ENCODE measurements around the gene GBGT1.

Gene GBGT1

DNA sequence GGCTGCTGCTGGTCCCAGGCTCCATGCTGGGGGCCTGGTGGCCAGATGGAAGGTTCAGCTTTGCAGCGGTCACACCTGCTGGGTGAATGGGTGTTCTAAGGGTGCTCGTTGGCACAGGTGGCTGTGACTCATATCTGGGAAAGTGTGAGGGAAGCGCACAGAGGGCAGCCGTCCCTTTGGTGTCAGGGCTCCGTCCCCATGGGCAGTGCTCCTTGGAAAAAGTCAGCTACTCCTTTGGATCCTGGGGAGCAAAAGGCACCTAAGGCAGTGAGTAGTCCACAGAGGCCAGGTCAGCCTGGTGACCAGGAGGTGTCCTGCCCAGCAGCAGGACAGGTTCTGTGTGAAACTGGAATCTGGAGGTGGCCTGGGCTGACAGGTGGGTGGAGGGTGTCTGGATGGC, 18.4 kb upstream of the GBGT1 start:
- TF ChIP-seq, protein P1, sequence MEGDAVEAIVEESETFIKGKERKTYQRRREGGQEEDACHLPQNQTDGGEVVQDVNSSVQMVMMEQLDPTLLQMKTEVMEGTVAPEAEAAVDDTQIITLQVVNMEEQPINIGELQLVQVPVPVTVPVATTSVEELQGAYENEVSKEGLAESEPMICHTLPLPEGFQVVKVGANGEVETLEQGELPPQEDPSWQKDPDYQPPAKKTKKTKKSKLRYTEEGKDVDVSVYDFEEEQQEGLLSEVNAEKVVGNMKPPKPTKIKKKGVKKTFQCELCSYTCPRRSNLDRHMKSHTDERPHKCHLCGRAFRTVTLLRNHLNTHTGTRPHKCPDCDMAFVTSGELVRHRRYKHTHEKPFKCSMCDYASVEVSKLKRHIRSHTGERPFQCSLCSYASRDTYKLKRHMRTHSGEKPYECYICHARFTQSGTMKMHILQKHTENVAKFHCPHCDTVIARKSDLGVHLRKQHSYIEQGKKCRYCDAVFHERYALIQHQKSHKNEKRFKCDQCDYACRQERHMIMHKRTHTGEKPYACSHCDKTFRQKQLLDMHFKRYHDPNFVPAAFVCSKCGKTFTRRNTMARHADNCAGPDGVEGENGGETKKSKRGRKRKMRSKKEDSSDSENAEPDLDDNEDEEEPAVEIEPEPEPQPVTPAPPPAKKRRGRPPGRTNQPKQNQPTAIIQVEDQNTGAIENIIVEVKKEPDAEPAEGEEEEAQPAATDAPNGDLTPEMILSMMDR (IDR thresholded peaks at IDR 0.05; ENCODE audit: insufficient read depth, low read length, poor library complexity, severe bottlenecking): no peak
- TF ChIP-seq EZH2phosphoT487 (conservative IDR thresholded peaks at IDR 0.05; ENCODE audit: low read length): no peak
- H3K9ac ChIP-seq (ENCODE audit: low read length): no peak overlapping the region
- no peaks in the 10 kb centered on the region for H3K79me2 ChIP-seq (ENCODE audit: insufficient read depth, low read length)
- no peak overlapping the region for H3K4me2 ChIP-seq (ENCODE audit: low read depth, low read length, poor library complexity, severe bottlenecking)
- H3K27me3 ChIP-seq (ENCODE audit: low read length): no peaks in the 10 kb centered on the region
- H3K36me3 ChIP-seq (ENCODE audit: low read length): no peaks in the 10 kb centered on the region
- H2AFZ ChIP-seq (ENCODE audit: low read depth, low read length, severe bottlenecking): no peak overlapping the region
- H3K9me3 ChIP-seq (ENCODE audit: insufficient read depth, low read length): no peaks in the 10 kb centered on the region
- no peaks in the 10 kb centered on the region for H3K9me2 ChIP-seq (replicated peaks; ENCODE audit: insufficient read depth, low read length)
- H3K4me3 ChIP-seq (ENCODE audit: insufficient read depth, low read length, poor library complexity, severe bottlenecking): no peak overlapping the region
- H3F3A ChIP-seq (ENCODE audit: insufficient read depth): no peaks in the 10 kb centered on the region
- H4K20me1 ChIP-seq (ENCODE audit: low read depth, low read length): no peaks in the 10 kb centered on the region
- no peak overlapping the region for H3K27ac ChIP-seq (ENCODE audit: low read depth, low read length)

DNA sequence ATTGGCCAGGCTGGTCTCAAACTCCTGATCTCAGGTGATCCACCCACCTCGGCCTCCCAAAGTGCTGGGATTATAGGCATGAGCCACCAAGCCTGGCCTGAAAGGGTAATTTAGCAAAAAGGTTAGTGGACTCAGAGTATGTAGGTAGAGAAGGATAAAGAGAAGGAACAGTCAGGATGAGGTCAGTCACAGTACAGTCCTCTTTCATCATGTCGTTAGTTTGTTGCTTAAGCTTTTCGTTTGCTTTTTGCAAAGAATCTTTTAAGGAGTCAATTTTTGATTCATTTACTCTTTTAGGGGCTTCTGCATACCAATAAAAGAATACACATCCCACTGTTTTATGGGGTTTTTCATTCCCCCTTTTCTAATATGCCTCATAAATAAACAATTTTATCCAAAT, 17.8 kb upstream of the GBGT1 start:
- no peaks in the 10 kb centered on the region for H3K9me2 ChIP-seq (replicated peaks; ENCODE audit: insufficient read depth, low read length)
- no peaks in the 10 kb centered on the region for H3F3A ChIP-seq (ENCODE audit: insufficient read depth)
- no peak overlapping the region for H2AFZ ChIP-seq (ENCODE audit: low read depth, low read length, severe bottlenecking)
- H4K20me1 ChIP-seq (ENCODE audit: low read depth, low read length): no peaks in the 10 kb centered on the region
- no peak overlapping the region for H3K9ac ChIP-seq (ENCODE audit: low read length)
- no peaks in the 10 kb centered on the region for H3K27me3 ChIP-seq (ENCODE audit: low read length)
- no peaks in the 10 kb centered on the region for H3K36me3 ChIP-seq (ENCODE audit: low read length)
- no peak overlapping the region for H3K27ac ChIP-seq (ENCODE audit: low read depth, low read length)
- no peak overlapping the region for H3K4me2 ChIP-seq (ENCODE audit: low read depth, low read length, poor library complexity, severe bottlenecking)
- H3K4me3 ChIP-seq (ENCODE audit: insufficient read depth, low read length, poor library complexity, severe bottlenecking): no peak overlapping the region
- no peaks in the 10 kb centered on the region for H3K79me2 ChIP-seq (ENCODE audit: insufficient read depth, low read length)
- no peak for TF ChIP-seq EZH2phosphoT487 (conservative IDR thresholded peaks at IDR 0.05; ENCODE audit: low read length)
- TF ChIP-seq, protein P1 (IDR thresholded peaks at IDR 0.05; ENCODE audit: insufficient read depth, low read length, poor library complexity, severe bottlenecking): no peak
- H3K9me3 ChIP-seq (ENCODE audit: insufficient read depth, low read length): no peaks in the 10 kb centered on the region

DNA sequence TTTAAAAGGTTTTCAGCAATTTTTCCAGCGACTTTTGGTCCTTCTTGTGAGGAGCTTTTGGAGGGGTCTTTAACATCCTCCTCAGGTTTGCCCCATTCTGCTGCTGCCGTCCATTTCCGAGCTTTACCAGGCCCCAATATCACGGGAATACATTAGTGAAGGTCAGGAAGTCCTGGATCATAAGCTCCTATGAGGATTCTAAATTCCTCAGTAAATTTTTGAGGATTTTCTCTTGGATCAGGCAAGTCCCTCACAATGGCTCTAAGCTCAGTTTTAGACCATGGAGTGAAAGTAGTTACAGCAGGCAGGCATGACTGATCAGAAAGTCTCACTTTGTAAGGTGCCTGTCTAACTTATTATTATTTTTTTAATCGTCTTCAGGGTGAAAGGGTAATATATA, 17.2 kb upstream of the GBGT1 start:
- no peak overlapping the region for H2AFZ ChIP-seq (ENCODE audit: low read depth, low read length, severe bottlenecking)
- no peak overlapping the region for H3K27ac ChIP-seq (ENCODE audit: low read depth, low read length)
- no peaks in the 10 kb centered on the region for H3F3A ChIP-seq (ENCODE audit: insufficient read depth)
- H3K79me2 ChIP-seq (ENCODE audit: insufficient read depth, low read length): no peaks in the 10 kb centered on the region
- H3K9ac ChIP-seq (ENCODE audit: low read length): no peak overlapping the region
- H3K36me3 ChIP-seq (ENCODE audit: low read length): no peaks in the 10 kb centered on the region
- TF ChIP-seq, protein P1 (IDR thresholded peaks at IDR 0.05; ENCODE audit: insufficient read depth, low read length, poor library complexity, severe bottlenecking): no peak
- TF ChIP-seq EZH2phosphoT487 (conservative IDR thresholded peaks at IDR 0.05; ENCODE audit: low read length): no peak
- no peaks in the 10 kb centered on the region for H3K9me3 ChIP-seq (ENCODE audit: insufficient read depth, low read length)
- no peak overlapping the region for H3K4me3 ChIP-seq (ENCODE audit: insufficient read depth, low read length, poor library complexity, severe bottlenecking)
- no peaks in the 10 kb centered on the region for H4K20me1 ChIP-seq (ENCODE audit: low read depth, low read length)
- H3K27me3 ChIP-seq (ENCODE audit: low read length): no peaks in the 10 kb centered on the region
- H3K9me2 ChIP-seq (replicated peaks; ENCODE audit: insufficient read depth, low read length): no peaks in the 10 kb centered on the region
- no peak overlapping the region for H3K4me2 ChIP-seq (ENCODE audit: low read depth, low read length, poor library complexity, severe bottlenecking)

Measured in SU-DHL-6 (cell line).